Posterior vena cava (tissue), 2 donors: Measurements from ENCODE around the gene PKHD1. TPM values are rescaled to one million over a fixed set of nuclear protein-coding genes. Genes with fewer than 3 reads are reported as not detected.

Experiments used
- DNase-seq: peaks from one replicate; pipeline ENCODE4 v3.0.0-alpha.2; 2020; ENCODE audit warnings: low spot score
- intact Hi-C, 2 donors: fragments of 100-400 bp; cut with DNase I; formaldehyde crosslinking; loops; one replicate each; pipeline versions ENCODE4 v1.14.1 to v1.14.2; 2022 to 2023
- total RNA-seq, 2 donors: library from RNA; stranded (reverse); fragmentation: NEBNext Ultra II Directional; extraction: Animal tissue kit (Norgen Biotek cat#: 25700); gene quantifications; one replicate each; pipeline ENCODE4 v1.2.1, GENCODE V29; 2021
- donor health status: DM: yes; HTN: yes; CAD: no.
- donor health status: DM: yes; HTN: yes; CAD: no.

PKHD1 gene
- total RNA-seq, 2 donors from 2014 or later: not detected

- DNase-seq: no peak
These were observed 27.8 kb upstream of the PKHD1 start for GRCh38 chr6:52115145-52115741.

GRCh38 chr6:52109171-52109571 lies 21.8 kb upstream of the PKHD1 start:
- intact Hi-C loops: loop anchor here (10.0 kb wide), 1 partner anchor 126 kb away; no protein-coding TSS in a partner anchor
- DNase-seq: no peak

More at GRCh38 chr6:52115145-52115741, 27.8 kb upstream of the PKHD1 start:
- intact Hi-C loops: no loop called here

- no peak for DNase-seq
- intact Hi-C loops: loop anchor here (10.0 kb wide), 1 partner anchor 127 kb away; no protein-coding TSS in a partner anchor
These were observed 20.7 kb upstream of the PKHD1 start for GRCh38 chr6:52108128-52108527.

- intact Hi-C loops: loop anchor here (10.0 kb wide), 1 partner anchor 128 kb away; no protein-coding TSS in a partner anchor
- DNase-seq: no peak
These were observed 19.6 kb upstream of the PKHD1 start for GRCh38 chr6:52106994-52107393.

GRCh38 chr6:52104979-52105378 lies 17.6 kb upstream of the PKHD1 start:
- intact Hi-C loops: loop anchor here (10.0 kb wide), 1 partner anchor 130 kb away; no protein-coding TSS in a partner anchor
- no peak for DNase-seq

GRCh38 chr6:52103623-52104022 lies 16.2 kb upstream of the PKHD1 start:
- no peak for DNase-seq
- intact Hi-C loops: loop anchor here (10.0 kb wide), 1 partner anchor 131 kb away; no protein-coding TSS in a partner anchor

- no peak for DNase-seq
- intact Hi-C loops: loop anchor here (10.0 kb wide), 1 partner anchor 132 kb away; no protein-coding TSS in a partner anchor
These were observed 15.0 kb upstream of the PKHD1 start for GRCh38 chr6:52102405-52102804.

- no peak for DNase-seq
- intact Hi-C loops: no loop called here
These were observed 11.3 kb upstream of the PKHD1 start for GRCh38 chr6:52098721-52099120.

GRCh38 chr6:52089758-52090348 lies 2.4 kb upstream of the PKHD1 start:
- DNase-seq: no peak
- intact Hi-C loops: no loop called here

GRCh38 chr6:52086741-52087140 lies 672 bp downstream of the PKHD1 start:
- DNase-seq: no peak
- intact Hi-C loops: no loop called here

GRCh38 chr6:52081237-52081636 lies 6.2 kb downstream of the PKHD1 start:
- DNase-seq: no peak
- intact Hi-C loops: no loop called here

GRCh38 chr6:52077961-52078625 lies 9.3 kb downstream of the PKHD1 start:
- DNase-seq: no peak
- intact Hi-C loops: no loop called here

- intact Hi-C loops: no loop called here
- no peak for DNase-seq
These were observed 10.1 kb downstream of the PKHD1 start for GRCh38 chr6:52077180-52077884.

GRCh38 chr6:52076791-52077179 lies 10.6 kb downstream of the PKHD1 start:
- no peak for DNase-seq
- intact Hi-C loops: no loop called here

GRCh38 chr6:52074716-52075115 lies 12.7 kb downstream of the PKHD1 start:
- intact Hi-C loops: no loop called here
- no peak for DNase-seq

GRCh38 chr6:52074155-52074554 lies 13.3 kb downstream of the PKHD1 start:
- no peak for DNase-seq
- intact Hi-C loops: no loop called here

- no peak for DNase-seq
- intact Hi-C loops: no loop called here
These were observed 21.8 kb downstream of the PKHD1 start for GRCh38 chr6:52065621-52066020.

GRCh38 chr6:52063584-52064344 lies 23.6 kb downstream of the PKHD1 start:
- intact Hi-C loops: loop anchor here in 1 of 2 donors (5.0 kb wide), 1 partner anchor 1456 kb away; no protein-coding TSS in a partner anchor
- DNase-seq: no peak

GRCh38 chr6:52061481-52061880 lies 25.9 kb downstream of the PKHD1 start:
- DNase-seq: no peak
- intact Hi-C loops: loop anchor here in 1 of 2 donors (5.0 kb wide), 1 partner anchor 1454 kb away; no protein-coding TSS in a partner anchor
